ENCODE measurements around the gene CREM.

CREM gene

DNA sequence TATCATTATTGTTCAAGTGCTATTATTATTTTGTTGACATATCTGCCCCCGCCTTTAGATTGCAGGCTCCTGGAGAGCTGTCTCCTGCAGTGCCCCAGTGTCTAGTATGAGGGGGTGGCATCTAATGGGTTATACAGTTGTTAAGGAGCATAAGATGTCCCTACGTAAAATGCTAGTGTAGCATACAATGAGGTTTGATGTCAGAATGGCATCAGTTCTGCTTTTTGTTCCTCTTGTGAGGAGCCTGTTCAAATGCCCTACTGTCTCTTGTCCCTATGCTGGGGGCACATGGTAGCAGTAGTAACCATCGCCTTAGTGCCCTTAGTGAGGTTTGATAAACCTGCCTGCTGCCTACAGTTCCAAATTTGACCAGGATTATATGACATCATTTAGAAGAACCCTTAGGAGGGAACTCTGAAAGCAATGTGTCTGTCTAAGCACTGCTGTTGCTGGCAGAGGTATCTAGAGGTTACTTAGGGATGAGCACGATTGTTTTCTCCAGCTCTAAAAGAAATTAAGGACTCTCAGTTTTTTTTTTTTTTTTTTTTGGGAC lies 9.7 kb downstream of the CREM start:
- DNase-seq, result no peak

DNA sequence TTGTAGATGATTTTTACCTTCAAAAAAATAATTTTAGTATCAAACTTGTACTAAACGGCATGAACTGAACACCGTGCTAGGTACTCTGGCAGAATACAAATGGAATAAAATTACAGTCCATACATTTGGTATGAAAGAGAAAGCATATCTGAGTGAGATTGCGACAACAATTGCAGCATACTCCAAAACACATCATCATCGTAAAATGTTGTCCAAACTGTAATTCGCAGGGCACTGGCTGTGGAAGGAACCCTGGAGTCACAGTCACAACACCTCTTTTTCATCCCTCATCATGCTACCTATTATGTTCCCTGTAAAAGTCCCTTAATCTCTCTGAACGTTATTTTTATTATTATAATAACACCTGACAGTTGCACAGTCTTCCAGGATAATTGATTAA lies 13.5 kb downstream of the CREM start:
- no peak for DNase-seq

DNA sequence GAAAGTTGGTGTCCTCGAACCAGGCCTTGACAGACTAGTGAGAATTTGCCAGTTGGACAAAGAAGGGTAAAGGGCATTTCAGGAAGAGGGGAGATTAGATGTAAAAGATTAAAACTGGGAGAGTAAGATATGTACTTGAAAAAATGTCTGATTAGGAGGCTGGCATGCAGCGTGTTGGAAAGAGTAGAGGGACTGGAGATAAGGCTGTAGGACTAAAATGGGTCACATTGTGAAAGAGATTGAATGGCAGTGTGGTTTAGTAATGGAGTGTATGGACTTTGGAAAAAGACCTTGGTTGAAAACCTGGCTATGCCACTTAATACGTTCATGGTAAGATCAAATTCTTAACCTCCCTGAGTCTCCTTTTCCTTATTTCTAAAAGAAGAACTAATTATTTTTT lies 14.1 kb downstream of the CREM start:
- DNase-seq, result no peak

DNA sequence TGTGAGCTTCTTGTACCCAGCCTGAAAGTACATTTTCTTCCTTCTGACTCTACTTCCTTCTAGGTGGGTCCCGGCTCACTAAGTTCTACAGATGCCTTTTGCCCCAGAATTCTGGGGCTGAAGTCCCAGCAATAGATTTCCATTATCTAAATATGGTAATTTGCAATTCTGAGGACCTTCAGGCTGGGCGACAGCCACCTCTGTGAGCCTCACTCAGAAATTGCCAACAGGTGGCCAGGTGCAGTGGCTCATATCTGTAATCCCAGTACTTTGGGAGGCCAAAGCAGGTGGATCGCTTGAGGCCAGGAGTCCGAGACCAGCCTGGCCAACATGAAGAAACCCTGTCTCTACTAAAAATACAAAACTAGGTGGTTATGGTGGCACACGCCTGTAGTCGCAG lies 23.7 kb downstream of the CREM start:
- DNase-seq, result no peak

DNA sequence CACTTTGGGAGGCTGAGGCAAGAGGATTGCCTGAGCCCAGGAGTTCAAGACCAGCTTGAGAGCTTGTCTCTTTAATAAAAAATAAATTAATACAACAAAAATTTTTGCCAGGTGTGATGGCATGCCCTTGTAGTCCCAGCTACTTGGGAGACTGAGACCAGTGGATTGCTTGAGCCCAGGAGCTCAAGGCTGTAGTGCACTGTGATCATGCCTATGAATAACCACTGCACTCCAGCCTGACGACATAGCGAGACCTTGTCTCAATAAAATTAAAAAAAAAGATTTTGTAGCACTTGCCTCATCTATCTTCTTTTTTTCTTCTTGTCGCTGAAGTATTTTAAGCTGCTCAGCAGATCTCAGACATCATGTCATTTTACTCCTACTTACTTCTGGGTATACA lies 26.3 kb downstream of the CREM start:
- no peak for DNase-seq

DNA sequence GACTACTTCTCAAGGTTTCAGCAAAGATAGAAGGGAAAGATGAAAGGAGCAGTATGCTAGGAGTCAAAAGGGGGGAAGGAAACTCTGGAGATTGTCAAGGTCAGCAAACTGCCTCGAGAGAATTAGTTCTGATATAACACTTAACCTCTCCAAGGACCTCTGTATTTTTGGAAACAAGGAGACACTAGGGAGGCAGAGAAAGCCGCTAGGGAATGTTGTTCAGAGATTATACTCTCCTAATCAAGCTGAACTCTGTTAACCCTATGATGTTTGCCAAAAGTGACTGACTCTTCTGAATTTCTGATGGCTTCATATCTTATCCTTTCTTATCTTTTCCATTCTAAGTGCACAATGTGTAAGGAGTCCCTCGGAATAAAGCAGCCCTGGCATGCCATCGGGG lies 27.1 kb downstream of the CREM start:
- DNase-seq, result no peak

DNA sequence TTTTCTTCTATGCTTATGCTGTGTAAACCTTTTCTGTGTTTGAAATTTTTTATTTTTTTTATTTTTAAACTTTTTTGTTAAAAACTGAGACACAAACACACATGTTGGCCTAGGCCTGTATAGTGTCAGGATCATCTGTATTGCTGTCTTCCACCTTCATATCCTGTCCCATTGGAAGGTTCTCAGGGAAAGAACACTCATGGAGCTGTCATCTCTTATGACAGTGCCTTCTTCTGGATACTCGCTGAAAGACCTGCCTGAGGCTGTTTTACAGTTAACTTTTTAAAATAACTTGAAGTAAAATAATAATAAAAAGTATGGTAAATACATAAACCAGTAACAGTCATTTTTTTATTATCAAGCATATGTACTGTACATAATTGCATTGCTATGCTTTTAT lies 34.1 kb downstream of the CREM start:
- no peak for DNase-seq

DNA sequence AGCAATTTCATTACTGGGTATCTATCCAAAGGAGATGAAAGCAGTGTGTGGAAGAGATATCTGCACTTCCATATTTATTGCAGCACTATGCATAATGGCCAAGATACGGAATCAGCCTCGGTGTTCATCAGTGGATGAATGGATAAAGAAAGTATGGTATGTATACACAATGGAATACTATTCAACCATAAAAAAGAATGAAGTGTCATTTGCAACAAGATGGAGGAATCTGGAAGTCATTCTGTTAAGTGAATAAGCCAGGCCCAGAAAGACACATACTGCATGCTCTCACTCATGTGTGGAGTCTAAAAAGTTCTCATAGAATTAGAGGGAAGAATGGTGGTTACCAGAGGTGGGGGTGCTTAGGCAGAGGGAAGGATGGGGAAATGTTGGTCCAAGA lies 35.3 kb downstream of the CREM start:
- DNase-seq, result no peak

DNA sequence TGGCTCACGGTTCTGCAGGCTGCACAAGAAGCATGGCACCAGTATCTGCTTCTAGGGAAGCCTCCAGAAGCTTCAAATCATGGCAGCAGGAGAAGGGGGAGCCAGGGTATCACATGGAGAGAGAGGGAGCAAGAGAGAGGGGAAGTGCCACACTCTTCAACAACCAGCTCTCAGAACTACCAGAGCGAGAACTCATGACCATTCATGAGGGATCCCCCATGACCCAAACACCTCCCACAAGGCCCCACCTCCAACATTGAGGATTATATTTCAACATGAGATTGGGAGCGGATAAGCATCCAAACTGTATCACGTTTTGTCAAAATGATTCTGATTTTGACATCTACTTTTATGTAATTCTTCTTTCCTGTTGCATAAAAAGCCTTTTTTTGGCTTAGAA lies 38.5 kb downstream of the CREM start:
- DNase-seq, result no peak

DNA sequence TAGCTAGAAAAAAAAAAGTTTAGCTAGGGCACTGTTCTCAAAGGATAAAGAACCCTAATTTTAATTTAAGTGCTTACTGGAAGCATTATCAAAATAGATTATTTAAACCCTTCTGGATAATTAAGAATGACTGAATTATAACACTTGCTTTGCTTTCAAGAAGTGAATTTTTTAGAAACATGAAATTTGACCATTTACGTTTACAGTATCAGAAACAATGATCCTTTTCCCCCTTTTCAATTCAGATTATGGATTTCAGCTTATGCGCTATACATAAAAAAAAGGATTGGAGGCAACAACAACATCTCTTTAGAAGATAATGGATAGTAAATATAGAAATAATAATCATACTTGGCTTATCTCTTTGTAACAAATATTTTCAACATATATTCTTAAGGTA lies 39.2 kb downstream of the CREM start:
- no peak for DNase-seq

DNA sequence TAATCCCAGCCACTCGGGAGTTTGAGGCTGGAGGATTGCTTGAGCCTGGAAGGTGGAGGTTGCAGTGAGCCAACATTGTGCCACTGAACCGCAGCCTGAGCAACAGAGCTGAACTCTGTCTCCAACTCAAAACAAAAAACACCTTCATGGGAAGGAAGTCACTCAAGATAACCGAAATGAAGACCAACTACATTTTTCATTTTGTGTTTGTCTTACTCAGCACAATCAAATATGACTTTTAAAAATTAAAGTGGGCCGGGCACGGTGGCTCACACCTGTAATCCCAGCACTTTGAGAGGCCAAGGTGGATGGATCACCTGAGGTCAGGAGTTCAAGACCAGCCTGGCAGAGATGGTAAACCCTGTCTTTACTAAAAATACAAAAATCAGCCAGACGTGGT lies 40.0 kb downstream of the CREM start:
- DNase-seq, result no peak

DNA sequence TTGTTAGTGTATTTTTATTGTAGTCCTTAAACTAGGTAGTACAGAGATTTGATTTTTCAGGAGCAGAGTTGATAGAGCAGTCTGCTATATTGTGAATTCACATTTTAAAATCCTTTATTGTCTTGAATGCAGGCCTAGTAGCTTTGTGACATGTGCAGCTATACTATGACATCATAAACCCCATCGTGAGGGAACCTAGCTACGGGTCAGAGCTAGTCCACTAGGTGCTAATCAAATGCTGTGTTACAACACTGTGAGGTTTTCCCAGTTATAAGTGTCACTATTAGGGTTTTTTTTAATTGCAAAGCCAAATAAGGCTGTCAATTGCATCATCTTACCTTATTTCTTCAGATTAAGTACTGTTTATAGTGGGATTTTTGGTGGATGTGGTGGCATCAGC lies 40.7 kb downstream of the CREM start:
- DNase-seq, result no peak

DNA sequence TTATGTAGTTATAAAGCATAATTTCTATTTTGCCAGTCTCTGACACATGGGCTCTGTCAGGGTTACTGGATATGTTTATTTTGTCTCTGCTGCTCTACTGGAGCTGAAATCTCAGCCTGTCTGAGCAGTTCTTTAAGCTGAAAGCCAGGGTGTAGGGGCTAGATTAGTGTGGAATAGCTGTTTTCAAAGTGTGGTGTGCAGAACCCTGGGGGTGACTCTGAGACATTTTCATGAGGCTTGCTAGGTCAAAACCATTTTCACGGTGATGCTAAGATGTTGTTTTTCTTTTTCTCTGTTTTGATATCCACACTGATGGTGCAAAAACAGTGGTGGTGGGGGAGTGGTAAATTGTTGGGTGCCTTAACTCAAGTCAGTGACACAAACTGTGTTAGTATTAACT lies 45.5 kb downstream of the CREM start:
- DNase-seq, result no peak

DNA sequence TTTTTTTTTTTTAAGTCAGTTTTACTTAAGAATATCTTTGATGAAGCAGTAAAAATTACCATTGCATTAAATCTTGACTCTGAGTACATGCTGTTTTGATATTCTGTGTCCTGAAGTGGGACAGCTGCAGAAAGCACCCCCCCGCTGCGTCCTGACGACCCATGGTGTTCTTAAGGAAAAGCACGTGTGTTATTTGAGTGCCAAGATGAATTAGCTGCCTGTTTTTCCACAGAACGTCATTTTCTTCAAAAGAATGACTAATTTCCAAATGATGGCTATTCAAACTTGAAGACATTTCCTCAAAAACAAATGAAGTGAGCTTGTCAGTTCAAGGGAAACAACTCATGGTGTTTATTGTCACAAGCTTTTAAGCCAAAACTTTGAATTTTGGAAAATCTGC lies 45.9 kb downstream of the CREM start:
- DNase-seq, result no peak

DNA sequence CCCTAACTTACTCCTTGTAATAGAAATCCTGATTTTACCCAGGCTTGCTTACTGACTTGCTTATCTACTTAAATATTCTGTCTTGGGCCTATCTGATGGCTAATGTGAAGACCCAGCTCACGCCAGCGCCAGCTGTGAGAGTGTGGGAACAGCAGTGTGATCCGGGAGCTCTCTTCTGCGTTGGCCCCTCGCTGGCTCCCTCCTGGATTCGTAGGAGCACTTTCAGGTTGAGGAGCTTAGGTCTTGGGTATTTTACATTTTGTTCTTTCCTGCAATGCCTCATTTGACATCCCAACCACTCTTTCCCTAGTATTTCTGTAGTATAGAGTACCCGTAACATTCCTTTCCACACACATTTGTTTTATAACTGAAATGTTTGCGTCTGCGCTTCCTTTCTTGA lies 51.7 kb downstream of the CREM start:
- no peak for DNase-seq

DNA sequence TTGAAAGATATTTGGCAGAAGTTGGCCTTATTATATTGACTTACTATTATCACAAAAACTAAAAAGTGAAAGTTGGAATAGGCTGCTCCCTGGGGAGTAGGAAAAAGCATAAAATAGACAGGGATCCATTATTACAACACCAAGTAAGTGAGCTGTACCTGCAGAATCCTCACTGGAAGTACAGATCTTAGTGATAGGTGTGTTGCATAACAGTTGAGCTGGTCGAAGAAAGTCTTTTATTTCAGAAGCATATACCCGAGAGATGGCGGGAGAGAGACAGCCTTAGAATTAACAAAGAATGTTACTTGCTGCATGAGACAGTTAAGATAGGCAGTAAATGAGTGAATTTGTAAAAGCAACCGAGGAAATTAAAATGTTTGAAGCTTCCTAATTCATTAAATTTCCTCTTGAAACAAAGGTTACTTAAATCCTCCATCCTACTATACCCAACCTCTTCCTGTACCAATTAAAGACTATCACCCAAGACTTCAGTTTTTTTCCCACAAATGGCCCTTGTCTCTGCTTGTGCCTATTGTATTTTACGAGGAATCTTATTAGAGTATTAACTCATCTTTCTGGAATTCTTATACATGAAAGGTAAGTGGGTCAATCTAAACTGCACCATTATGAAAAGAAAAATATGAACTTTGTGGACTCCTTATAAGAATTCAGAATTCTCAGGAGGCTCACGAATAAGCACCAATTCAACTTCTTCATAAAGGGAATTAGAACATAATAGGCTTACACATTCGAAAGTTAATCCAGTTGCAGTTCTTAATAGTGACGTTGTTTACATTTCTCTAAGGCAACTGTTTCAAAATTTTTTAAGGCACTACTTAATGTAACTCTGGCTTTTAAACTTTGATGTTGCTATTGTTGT lies 56.2 kb downstream of the CREM start:
- DNase-seq, result no peak

DNA sequence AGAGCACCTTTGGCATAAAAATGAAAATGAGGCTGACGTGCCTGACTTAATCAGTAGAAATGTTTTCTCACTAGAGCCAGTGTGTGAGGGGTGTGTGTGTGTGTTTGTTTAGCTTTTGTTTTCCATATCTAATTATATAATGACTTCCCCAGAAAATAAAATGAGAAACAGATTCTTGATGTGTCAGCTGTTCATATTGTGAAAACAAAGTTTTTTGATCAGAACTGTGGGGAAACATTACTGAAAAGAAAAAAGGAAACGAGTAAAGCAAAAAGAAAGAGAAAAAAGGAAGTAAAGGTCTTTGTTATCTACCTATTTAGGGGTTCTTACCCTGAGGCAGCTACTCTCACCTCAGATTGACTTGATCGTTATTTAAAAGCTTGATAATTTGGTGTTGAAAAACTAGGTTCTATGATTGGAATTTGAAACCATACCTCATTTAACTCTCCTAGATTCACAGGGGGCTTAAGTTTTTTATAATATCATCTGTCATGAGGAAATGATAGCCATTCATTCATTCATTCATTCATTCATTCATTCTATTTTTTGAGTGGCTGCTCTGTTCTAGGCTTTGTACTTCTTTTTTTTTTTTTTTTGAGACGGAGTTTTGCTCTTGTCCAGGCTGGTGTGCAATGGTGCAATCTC lies 58.0 kb downstream of the CREM start:
- DNase-seq, result no peak

DNA sequence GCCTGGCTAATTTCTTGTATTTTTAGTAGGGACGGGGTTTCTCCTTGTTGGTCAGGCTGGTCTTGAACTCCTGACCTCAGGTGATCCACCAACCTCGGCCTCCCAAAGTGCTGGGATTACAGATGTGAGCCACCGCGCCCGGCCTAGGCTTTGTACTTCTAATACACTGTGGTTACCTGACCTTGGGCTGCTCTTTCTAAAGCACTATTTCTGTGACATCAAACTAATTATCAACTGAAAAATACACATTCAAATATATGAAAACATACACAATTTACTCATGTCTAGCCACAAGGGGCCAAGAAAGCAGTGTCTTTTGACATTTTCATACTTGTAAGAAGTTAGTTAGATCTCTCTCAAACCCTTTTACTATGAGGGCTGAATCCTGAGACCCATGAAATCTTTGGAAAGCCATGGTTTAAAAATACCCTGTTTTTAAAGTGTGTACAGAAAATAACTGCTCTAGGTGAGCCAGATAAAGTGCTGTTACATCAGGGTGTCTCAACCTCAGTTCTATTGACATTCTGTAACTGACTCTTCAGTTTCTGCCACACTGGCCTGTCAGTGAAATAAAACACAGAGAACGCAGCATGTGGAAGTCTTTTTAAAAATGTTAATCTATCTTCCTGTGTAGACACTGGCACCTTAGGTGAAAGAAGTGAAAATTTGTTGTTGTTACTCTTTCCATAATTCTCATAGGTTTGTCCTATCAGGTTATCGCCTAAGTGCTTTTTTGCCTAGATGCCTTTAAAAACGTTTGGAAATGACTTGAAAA lies 58.8 kb downstream of the CREM start:
- no peak for DNase-seq

DNA sequence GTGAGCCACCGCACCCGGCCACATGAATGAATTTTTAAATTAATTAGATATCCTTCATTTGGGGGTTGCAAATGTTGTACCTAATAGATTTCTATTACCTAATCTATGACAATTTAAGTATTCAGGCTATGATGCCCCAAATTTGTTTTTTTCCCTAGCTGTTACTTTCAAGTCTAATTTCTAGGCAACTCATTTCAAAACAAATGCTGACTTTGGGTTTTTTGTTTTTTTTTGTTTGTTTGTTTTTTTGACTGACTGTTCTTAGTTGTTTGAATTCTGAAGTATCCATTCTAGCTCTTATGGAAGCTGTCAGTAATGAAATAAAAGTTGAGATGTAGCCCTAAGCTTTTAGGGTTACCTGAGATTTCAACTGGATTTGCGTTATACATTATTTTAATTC lies 62.3 kb downstream of the CREM start:
- DNase-seq, result no peak

DNA sequence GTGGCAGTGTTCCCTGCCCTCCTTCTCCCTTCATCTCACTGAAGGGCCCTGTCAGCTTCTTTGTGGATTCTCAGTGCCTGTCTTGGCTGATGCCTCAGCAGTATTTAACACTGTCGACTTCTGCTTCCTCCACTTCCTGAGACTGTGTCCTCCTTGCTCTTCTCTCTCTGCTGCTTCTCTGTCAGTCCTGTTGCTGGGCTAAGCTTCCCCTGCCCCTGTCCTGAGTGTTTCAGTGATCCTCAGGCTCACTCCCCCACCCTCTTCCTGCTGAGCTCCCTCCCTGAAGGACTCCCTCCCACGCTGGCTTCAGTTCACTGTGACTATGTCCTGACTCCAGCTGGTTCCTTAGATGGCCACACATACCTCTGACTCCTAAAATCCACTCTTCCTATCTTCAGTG lies 64.9 kb downstream of the CREM start:
- DNase-seq, result no peak

DNA sequence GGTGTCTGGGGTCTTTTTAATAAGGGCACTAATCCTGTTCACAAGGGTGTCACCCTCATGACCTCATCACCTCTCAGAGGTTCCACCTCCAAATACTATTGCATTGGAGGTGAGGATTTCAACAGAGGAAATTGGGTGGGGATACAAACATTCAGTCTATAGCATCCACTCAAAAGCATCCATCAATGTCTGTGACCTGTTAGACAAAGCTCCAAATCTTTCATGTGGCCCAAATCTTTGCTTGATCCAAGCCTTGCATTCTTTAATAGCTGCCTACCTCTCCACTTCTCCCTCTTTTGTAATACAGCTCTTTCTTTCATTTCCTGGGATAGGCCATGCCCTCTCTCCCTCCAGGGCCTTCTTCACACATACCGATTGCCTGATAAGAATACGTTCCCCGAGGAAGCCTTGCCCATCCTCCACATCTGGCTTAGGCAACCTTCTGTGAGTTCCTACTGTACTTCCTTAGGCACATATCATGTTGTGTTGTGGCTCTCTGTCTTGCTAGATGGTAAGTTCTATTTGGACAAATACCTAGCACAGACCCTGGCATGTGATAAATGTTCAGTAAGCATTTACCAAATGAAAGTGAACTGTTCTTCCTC lies 66.1 kb downstream of the CREM start:
- DNase-seq, result no peak

DNA sequence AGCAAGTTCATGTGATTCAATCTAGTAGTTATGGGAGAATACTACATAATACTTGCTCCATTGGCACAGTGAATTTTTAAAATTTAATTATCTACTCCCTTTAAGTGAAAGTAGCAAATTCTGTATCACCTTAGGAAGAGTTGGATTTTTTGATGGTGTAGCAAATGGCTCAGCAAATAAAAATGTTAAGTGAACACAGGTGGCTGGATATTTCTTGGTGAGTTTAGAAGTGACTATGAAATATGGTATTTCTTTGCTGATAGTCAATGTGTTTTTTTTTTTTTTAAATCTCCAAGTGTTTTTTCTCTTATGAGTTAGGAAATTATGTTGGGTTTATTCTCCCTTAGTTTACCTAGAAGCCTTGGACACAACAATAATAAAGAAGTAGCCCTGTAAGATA lies 67.8 kb downstream of the CREM start:
- DNase-seq, result no peak

DNA sequence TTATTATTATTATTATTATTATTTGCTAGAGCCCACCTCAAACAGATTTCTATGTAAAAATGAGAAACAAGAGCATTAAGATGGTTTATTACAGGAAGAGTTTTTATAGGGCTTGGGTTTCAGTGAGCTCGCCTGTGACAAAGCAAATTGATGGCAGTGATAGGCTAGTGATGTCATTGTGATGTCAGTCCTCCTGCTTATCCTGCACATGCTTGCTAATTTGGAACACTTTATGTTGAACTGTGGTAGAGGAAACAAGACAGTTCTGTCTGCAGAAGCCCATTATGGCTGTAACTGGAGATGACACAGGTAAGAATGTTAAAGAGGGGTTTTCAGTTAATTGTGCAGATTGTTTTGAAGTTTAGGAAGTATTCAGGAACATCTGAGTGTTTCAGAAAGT lies 68.3 kb downstream of the CREM start:
- DNase-seq, result no peak
